SK-N-MC (cell line): Measurements from ENCODE around the gene POTEI.
"Not testable (repeated sequence)": the region's sequence is repeated elsewhere in the genome, so short reads cannot be mapped to it uniquely, and the experiment has no call there.

ENCODE experiments used
- EZH2 ChIP-seq: fragments of 200-600 bp; sonication (generic); IDR thresholded peaks from one replicate; pipeline ENCODE4 v1.6.1; 2017; ENCODE audit warnings: antibody characterized with exemption
- FOXP2 ChIP-seq: optimal IDR thresholded peaks from 2 replicates; pipeline ENCODE3; 2011; ENCODE audit warnings: mild to moderate bottlenecking, moderate library complexity; ENCODE audit not compliant: insufficient read depth; ENCODE audit errors: extremely low read length, control extremely low read depth
- POLR2AphosphoS5 ChIP-seq: IDR thresholded peaks from 2 replicates; pipeline ENCODE4 v1.6.1; 2012; ENCODE audit warnings: mild to moderate bottlenecking, low read depth, low read length, borderline replicate concordance

DNA sequence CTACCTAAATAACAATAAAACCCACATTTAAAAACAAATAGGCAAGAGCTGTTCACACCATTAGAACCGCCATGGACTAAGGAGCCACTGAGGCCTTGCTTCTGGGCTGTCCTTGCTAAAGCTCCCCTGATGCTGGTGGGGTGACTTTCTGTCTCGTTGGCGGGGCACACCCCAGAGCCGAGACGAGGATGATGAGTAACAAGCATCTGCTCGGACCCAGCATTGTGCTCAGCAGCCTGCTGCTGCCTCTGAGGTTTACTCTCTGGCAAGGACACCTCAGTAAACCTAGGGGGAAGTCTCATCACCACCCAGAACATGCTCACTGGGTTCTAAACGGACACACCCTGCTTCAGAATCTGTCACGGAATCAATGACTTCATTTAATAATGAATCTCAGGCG lies 22.5 kb upstream of the POTEI start:
- TF ChIP-seq EZH2, POLR2AphosphoS5, FOXP2: not testable (repeated sequence)
